ENCODE measurements around the gene SCAF1.

DNA sequence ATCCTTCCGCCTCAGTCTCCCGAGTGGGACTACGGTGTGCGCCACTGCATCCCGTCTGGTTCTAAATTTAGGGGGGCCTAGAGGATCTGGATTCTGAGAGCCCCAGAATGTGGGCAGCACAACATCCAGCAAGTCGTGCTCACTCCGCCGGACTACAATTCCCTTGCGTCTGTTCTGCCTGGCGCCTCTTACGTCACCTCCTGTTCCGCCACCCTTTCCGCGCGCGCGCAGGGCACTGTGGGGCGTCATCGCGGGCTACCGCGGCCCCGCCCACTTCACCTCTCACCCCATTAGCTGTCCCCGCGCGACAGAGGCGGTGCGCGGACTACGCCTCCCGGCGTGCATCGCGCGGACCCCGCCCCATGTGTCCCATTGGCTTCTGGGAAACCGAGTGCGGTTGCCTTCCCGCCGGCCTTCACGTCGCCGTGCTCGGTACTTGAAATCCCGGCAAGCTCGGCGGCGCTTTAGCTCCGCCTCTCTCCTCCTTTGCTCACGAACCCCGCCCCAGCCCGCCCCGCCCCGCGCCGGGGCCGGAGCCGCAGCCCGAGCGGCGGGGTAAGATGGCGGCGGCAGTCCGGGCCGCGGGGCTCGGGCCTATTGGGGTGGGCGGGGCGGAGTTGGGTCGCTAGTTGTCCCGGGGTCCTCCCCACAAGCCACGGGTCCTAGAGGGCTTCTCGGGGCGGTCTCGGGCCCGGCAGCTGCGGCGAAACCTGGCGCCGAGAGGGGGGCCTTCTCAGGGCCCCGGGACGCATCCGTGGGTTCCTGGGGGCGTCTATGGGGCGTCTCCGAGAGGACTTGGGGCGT, at the start of gene SCAF1:
- TF ChIP-seq, protein P1, sequence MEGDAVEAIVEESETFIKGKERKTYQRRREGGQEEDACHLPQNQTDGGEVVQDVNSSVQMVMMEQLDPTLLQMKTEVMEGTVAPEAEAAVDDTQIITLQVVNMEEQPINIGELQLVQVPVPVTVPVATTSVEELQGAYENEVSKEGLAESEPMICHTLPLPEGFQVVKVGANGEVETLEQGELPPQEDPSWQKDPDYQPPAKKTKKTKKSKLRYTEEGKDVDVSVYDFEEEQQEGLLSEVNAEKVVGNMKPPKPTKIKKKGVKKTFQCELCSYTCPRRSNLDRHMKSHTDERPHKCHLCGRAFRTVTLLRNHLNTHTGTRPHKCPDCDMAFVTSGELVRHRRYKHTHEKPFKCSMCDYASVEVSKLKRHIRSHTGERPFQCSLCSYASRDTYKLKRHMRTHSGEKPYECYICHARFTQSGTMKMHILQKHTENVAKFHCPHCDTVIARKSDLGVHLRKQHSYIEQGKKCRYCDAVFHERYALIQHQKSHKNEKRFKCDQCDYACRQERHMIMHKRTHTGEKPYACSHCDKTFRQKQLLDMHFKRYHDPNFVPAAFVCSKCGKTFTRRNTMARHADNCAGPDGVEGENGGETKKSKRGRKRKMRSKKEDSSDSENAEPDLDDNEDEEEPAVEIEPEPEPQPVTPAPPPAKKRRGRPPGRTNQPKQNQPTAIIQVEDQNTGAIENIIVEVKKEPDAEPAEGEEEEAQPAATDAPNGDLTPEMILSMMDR (IDR thresholded peaks at IDR 0.05), result no peak
- TF ChIP-seq POLR2A (IDR thresholded peaks at IDR 0.05), result peak; percentile 90 to 92 (median 92)

All from body of pancreas (tissue), 4 donors.